Mesenchymal stem cell (in vitro differentiated cells and primary cell): ENCODE measurements around the gene PICALM.
"Not testable (repeated sequence)": the region's sequence is repeated elsewhere in the genome, so short reads cannot be mapped to it uniquely, and the experiment has no call there.

Experiments
- DNase-seq: peaks from one replicate; pipeline ENCODE4 v3.0.0-alpha.2; 2013
- H2AFZ ChIP-seq: one replicate; pipeline ENCODE4 v1.6.1; 2013; ENCODE audit warnings: low read depth, mild to moderate bottlenecking, control low read depth, inconsistent platforms, low read length, moderate library complexity
- H2AK5ac ChIP-seq: 2 replicates; pipeline ENCODE4 v1.6.1; 2013; ENCODE audit warnings: low read length, moderate library complexity, mild to moderate bottlenecking, inconsistent platforms; ENCODE audit not compliant: severe bottlenecking
- H2BK120ac ChIP-seq: one replicate; pipeline ENCODE4 v1.6.1; 2013; ENCODE audit warnings: low read depth, mild to moderate bottlenecking, inconsistent platforms, low read length, moderate library complexity
- H2BK12ac ChIP-seq, 2 experiments: one replicate each; pipeline ENCODE4 v1.6.1; 2013; ENCODE audit warnings: inconsistent platforms in 2 of 2, low read length in 2 of 2, mild to moderate bottlenecking in 2 of 2, moderate library complexity in 2 of 2, control low read depth in 1 of 2
- H2BK15ac ChIP-seq: one replicate; pipeline ENCODE4 v1.6.1; 2013; ENCODE audit warnings: mild to moderate bottlenecking, low read depth, inconsistent platforms; ENCODE audit not compliant: poor library complexity, severe bottlenecking
- H2BK5ac ChIP-seq: 2 replicates; pipeline ENCODE4 v1.6.1; 2013; ENCODE audit warnings: low read depth, mild to moderate bottlenecking, low read length, control low read depth, inconsistent platforms; ENCODE audit not compliant: poor library complexity, severe bottlenecking
- H3K14ac ChIP-seq, 2 experiments: one replicate each; pipeline ENCODE4 v1.6.1; 2013; ENCODE audit warnings: inconsistent platforms in 2 of 2, low read length in 2 of 2, control low read depth in 1 of 2, mild to moderate bottlenecking in 1 of 2, moderate library complexity in 1 of 2
- H3K18ac ChIP-seq, 2 experiments: one replicate each; pipeline ENCODE4 v1.6.1; 2013; ENCODE audit warnings: inconsistent platforms in 2 of 2, low read length in 2 of 2, control low read depth in 1 of 2, low read depth in 1 of 2, mild to moderate bottlenecking in 1 of 2
- H3K23ac ChIP-seq, 2 experiments: one replicate each; pipeline ENCODE4 v1.6.1; 2013; ENCODE audit warnings: inconsistent platforms in 2 of 2, low read length in 2 of 2, mild to moderate bottlenecking in 2 of 2, moderate library complexity in 2 of 2, control low read depth in 1 of 2
- H3K27ac ChIP-seq: 2 replicates; pipeline ENCODE4 v1.5.1; 2013; ENCODE audit warnings: mild to moderate bottlenecking, moderate library complexity, low read length, control low read depth, inconsistent platforms; ENCODE audit not compliant: poor library complexity, severe bottlenecking
- H3K27me3 ChIP-seq, 2 experiments: 2 replicates each; pipeline versions ENCODE4 v1.6.1 to v1.7.0; 2013; ENCODE audit warnings: low read length in 2 of 2, mild to moderate bottlenecking in 2 of 2, moderate library complexity in 2 of 2, control low read depth in 1 of 2, inconsistent platforms in 1 of 2; ENCODE audit not compliant: control insufficient read depth in 1 of 2, insufficient read depth in 1 of 2
- H3K36me3 ChIP-seq, 2 experiments: 2 replicates each; pipeline versions ENCODE4 v1.6.1 to v1.7.0; 2013; ENCODE audit warnings: low read length in 2 of 2, control low read depth in 1 of 2, inconsistent platforms in 1 of 2, low read depth in 1 of 2, mild to moderate bottlenecking in 1 of 2; ENCODE audit not compliant: insufficient read depth in 2 of 2, control insufficient read depth in 1 of 2
- H3K4ac ChIP-seq, 2 experiments: one replicate each; pipeline ENCODE4 v1.6.1; 2013; ENCODE audit warnings: inconsistent platforms in 2 of 2, low read length in 2 of 2, mild to moderate bottlenecking in 2 of 2, moderate library complexity in 2 of 2, control low read depth in 1 of 2, low read depth in 1 of 2
- H3K4me1 ChIP-seq: 2 replicates; pipeline ENCODE4 v1.6.1; 2013; ENCODE audit warnings: low read depth, low read length, control low read depth; ENCODE audit not compliant: control insufficient read depth, insufficient read depth
- H3K4me2 ChIP-seq: 2 replicates; pipeline ENCODE4 v1.6.1; 2013; ENCODE audit warnings: low read length, mild to moderate bottlenecking, inconsistent platforms; ENCODE audit not compliant: poor library complexity, severe bottlenecking
- H3K4me3 ChIP-seq, 2 experiments: 2 replicates each; pipeline versions ENCODE4 v1.5.1 to v1.7.0; 2013; ENCODE audit warnings: low read length in 2 of 2, mild to moderate bottlenecking in 2 of 2, control low read depth in 1 of 2, low read depth in 1 of 2; ENCODE audit not compliant: insufficient read depth in 1 of 2
- H3K79me1 ChIP-seq: replicated peaks from 2 replicates; pipeline ENCODE4 v1.6.1; 2013; ENCODE audit warnings: mild to moderate bottlenecking, control low read depth, low read length, inconsistent platforms; ENCODE audit not compliant: poor library complexity, severe bottlenecking
- H3K9ac ChIP-seq: 2 replicates; pipeline ENCODE4 v1.7.0; 2013; ENCODE audit warnings: mild to moderate bottlenecking, low read length, moderate library complexity
- H3K9me3 ChIP-seq: 2 replicates; pipeline ENCODE4 v1.7.0; 2013; ENCODE audit warnings: mild to moderate bottlenecking, low read length; ENCODE audit not compliant: control insufficient read depth
- H4K8ac ChIP-seq: one replicate; pipeline ENCODE4 v1.6.1; 2013; ENCODE audit warnings: inconsistent platforms, mild to moderate bottlenecking, low read length, moderate library complexity
- H4K91ac ChIP-seq: one replicate; pipeline ENCODE4 v1.6.1; 2013; ENCODE audit warnings: mild to moderate bottlenecking, low read length, inconsistent platforms
- WGBS: methylation state at CpG from one replicate; pipeline ENCODE4 v1.1.7; 2013; ENCODE audit warnings: mixed read lengths; 5-methylcytosine and 5-hydroxymethylcytosine counted together

PICALM gene

DNA sequence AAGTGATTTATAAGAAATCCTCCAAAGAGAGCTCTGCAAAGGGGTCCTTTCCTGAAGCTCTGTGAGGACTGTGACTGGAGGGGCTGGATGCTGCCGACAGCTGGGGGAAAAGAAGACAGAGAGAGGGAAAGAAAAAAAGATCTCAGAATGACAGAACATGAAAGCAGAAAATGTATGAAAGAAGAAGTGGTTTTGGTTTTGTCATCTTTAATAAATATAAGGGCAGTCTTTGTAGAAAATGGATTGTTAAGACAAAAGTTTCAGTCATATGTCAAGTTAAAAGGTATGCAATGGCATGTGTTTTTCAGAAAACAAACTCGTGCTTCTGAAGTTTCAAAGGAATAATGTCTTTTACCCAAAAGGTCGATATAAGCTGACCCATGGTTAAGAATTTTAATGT, 108.2 kb downstream of the PICALM start:
- no peak for DNase-seq
- Histone ChIP-seq H2AFZ (no peak overlapping the region), H2BK120ac (no peak overlapping the region), H3K4me2 (no peak overlapping the region), H2BK15ac (no peak overlapping the region), H3K9me3 (no peaks in the 10 kb centered on the region), H3K4me3 (no peak overlapping the region), H3K27me3 (no peaks in the 10 kb centered on the region), H2BK12ac (no peak overlapping the region), H3K18ac (no peak overlapping the region), H4K91ac (no peak overlapping the region), H3K79me1 (peaks cover 6% of the 10 kb centered on the region), H2AK5ac (no peak overlapping the region), H4K8ac (no peak overlapping the region), H3K4ac (no peak overlapping the region), H3K36me3 (peaks cover 14 to 88% of the 10 kb centered on the region in 2 experiments), H3K14ac (no peak overlapping the region), H3K23ac (no peak overlapping the region), H3K27ac (no peak overlapping the region), H3K4me1 (peaks cover 7% of the 10 kb centered on the region), H3K9ac (no peak overlapping the region), H2BK5ac (no peak overlapping the region)
- WGBS = 96% methylated on average over 3 of the region's 3 CpGs

DNA sequence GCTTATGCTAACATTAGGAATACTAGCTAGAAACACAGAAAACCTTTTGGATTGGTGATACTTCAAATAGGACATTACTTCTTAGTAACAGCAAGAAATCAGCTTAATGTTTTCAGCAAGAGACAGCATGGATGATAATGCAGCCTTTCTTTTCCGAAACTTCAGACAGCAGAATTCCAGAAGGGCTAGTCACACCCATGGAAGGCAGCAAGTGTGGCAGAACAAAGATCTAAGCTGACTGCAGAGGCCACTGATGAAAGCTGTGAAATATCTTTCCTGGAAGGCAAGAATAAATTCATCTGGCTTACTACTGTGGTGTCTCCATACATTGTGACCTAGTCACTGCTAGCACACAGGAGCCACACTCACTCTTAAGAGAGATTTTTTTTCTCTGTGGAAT, 113.4 kb downstream of the PICALM start:
- peaks cover 10% of the 10 kb centered on the region for H3K4me1 ChIP-seq
- peak; percentile 75 for DNase-seq
- no peak overlapping the region for H2BK12ac ChIP-seq
- no peak overlapping the region for H2BK15ac ChIP-seq
- no peak overlapping the region for H3K14ac ChIP-seq
- H3K18ac ChIP-seq = no peak overlapping the region
- H4K8ac ChIP-seq = no peak overlapping the region
- H2BK120ac ChIP-seq = no peak overlapping the region
- peak overlapping the region; percentile 23 for H3K9ac ChIP-seq
- peaks cover 15% of the 10 kb centered on the region for H3K79me1 ChIP-seq
- H3K4me3 ChIP-seq = no peak overlapping the region
- 43% methylated on average over 1 of the region's 1 CpG for WGBS
- no peak overlapping the region for H3K4me2 ChIP-seq
- H3K27ac ChIP-seq = peak overlapping the region; percentile 74
- H3K4ac ChIP-seq = no peak overlapping the region
- H3K36me3 ChIP-seq = peaks cover 17 to 69% of the 10 kb centered on the region in 2 experiments
- H2BK5ac ChIP-seq = no peak overlapping the region
- no peak overlapping the region for H2AFZ ChIP-seq
- H3K23ac ChIP-seq = no peak overlapping the region
- H3K9me3 ChIP-seq = no peaks in the 10 kb centered on the region
- H4K91ac ChIP-seq = no peak overlapping the region
- no peaks in the 10 kb centered on the region for H3K27me3 ChIP-seq
- H2AK5ac ChIP-seq = no peak overlapping the region

DNA sequence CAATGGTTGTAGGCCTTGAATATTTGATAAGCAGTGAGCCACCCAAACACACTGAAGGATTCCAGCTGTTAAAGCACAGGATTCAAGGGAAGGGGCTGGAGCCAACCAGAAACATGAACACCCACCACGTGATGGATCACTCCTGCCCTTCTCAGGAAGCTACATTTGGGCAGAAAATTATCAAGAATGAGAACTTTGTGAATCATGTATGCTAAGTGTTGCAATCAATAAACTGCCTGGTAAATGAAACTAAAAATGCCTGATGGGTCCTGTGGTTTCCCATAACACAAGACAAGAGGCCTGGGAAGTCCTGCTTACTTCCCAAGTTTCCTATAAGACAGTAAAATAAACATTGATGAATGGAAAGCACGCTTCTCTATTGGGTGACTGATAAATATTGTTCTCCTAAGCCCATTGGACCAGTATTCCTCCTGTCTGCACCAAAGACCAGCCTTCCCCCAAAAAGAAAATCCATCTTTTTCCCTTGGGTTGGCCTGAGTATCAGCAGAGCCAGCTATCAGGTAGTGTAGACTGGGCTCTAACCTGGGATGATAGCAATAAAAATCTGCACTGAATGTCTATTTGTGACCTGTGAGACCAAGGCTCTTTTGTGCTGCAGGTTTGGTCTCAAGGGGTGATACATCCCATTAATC, 115.3 kb downstream of the PICALM start:
- Histone ChIP-seq H3K4me2 (no peak overlapping the region), H3K9me3 (no peaks in the 10 kb centered on the region), H3K18ac (no peak overlapping the region), H4K8ac (no peak overlapping the region), H3K14ac (no peak overlapping the region), H3K36me3 (peaks cover 14 to 54% of the 10 kb centered on the region in 2 experiments), H4K91ac (no peak overlapping the region), H2BK12ac (no peak overlapping the region), H2AK5ac (no peak overlapping the region), H3K4ac (no peak overlapping the region), H2AFZ (no peak overlapping the region), H3K23ac (no peak overlapping the region), H2BK120ac (no peak overlapping the region), H2BK15ac (no peak overlapping the region), H3K4me3 (no peak overlapping the region), H3K79me1 (peaks cover 13% of the 10 kb centered on the region), H3K4me1 (peaks cover 9% of the 10 kb centered on the region), H3K9ac (no peak overlapping the region), H3K27ac (no peak overlapping the region), H3K27me3 (no peaks in the 10 kb centered on the region), H2BK5ac (no peak overlapping the region)
- WGBS = 100% methylated on average over 1 of the region's 2 CpGs
- peak; percentile 83 for DNase-seq

DNA sequence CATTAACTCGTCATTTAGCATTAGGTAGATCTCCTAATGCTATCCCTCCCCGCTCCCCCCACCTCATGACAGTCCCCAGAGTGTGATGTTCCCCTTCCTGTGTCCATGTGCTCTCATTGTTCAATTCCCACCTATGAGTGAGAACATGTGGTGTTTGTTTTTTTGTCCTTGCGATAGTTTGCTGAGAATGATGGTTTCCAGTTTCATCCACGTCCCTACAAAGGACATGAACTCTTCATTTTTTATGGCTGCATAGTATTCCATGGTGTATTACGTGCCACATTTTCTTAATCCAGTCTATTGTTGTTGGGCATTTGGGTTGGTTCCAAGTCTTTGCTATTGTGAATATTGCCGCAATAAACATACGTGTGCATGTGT, 116.8 kb downstream of the PICALM start:
- WGBS = 100% methylated on average over 2 of the region's 7 CpGs
- not testable (repeated sequence) for H3K4me1 ChIP-seq, H3K14ac ChIP-seq, H2BK12ac ChIP-seq, H4K91ac ChIP-seq, H2BK15ac ChIP-seq, DNase-seq, H3K23ac ChIP-seq, H3K9ac ChIP-seq, H4K8ac ChIP-seq, H3K4me3 ChIP-seq, H2AFZ ChIP-seq, H3K4ac ChIP-seq, H2AK5ac ChIP-seq, H3K27ac ChIP-seq, H3K18ac ChIP-seq, H3K9me3 ChIP-seq, H3K27me3 ChIP-seq, H3K4me2 ChIP-seq, H2BK5ac ChIP-seq, H2BK120ac ChIP-seq
- Histone ChIP-seq H3K36me3 (peaks cover 14 to 39% of the 10 kb centered on the region in 2 experiments), H3K79me1 (peaks cover 13% of the 10 kb centered on the region)
